ENCODE data around the gene UBE2K.

GRCh38 chr4:39823191-39823590 is 125.3 kb downstream of the UBE2K start:
- TF ChIP-seq CTCF (IDR thresholded peaks at IDR 0.05; ENCODE audit: insufficient read depth, low read length, poor library complexity, severe bottlenecking): no peak
- TF ChIP-seq EZH2phosphoT487 (conservative IDR thresholded peaks at IDR 0.05; ENCODE audit: low read length): no peak

Data from SU-DHL-6 (cell line).